Gastrocnemius medialis (tissue), 4 donors: ENCODE results near the gene COL4A1. TPM values are rescaled to one million over a fixed set of nuclear protein-coding genes. Genes with fewer than 3 reads are reported as not detected.

Experiments
- ATAC-seq, 2 donors: fragments of 150-250 bp; one replicate each; pipeline ENCODE4 v1.9.1; 2016
- DNase-seq, 2 donors: peaks; one replicate each; pipeline ENCODE4 v3.0.0-alpha.2; 2019
- H3K27ac ChIP-seq, 4 donors: fragments of 200-600 bp; sonication (generic); 1 replicate in 1 of 4; 2 replicates in 3 of 4; pipeline ENCODE4 v1.5.1; 2016 to 2018; ENCODE audit warnings: mild to moderate bottlenecking in 2 of 4, moderate library complexity in 1 of 4
- H3K27me3 ChIP-seq, 3 donors: fragments of 200-600 bp; sonication (generic) in 2 of 3; 1 replicate in 1 of 3; 2 replicates in 2 of 3; pipeline versions ENCODE4 v1.5.1 to v1.6.0; 2016 to 2019; ENCODE audit warnings: mild to moderate bottlenecking in 1 of 3, moderate library complexity in 1 of 3
- H3K36me3 ChIP-seq, 2 donors: fragments of 200-600 bp; sonication (generic) in 1 of 2; one replicate each; pipeline ENCODE4 v1.5.1; 2017 to 2018
- H3K4me1 ChIP-seq, 2 donors: fragments of 200-600 bp; sonication (generic) in 1 of 2; one replicate each; pipeline ENCODE4 v1.5.1; 2016 to 2017; ENCODE audit warnings: mild to moderate bottlenecking in 2 of 2
- H3K4me3 ChIP-seq, 4 donors: fragments of 200-600 bp; sonication (generic) in 3 of 4; 1 replicate in 1 of 4; 2 replicates in 3 of 4; pipeline ENCODE4 v1.5.1; 2016 to 2019; ENCODE audit warnings: mild to moderate bottlenecking in 2 of 4
- H3K9me3 ChIP-seq, 3 donors: fragments of 200-600 bp; sonication (generic) in 2 of 3; 1 replicate in 1 of 3; 2 replicates in 2 of 3; pipeline ENCODE4 v1.5.1; 2016 to 2019
- CTCF ChIP-seq, 5 experiments: fragments of 450-650 bp in 3 of 5; fragments of 200-600 bp in 2 of 5; sonication (generic) in 2 of 5; IDR thresholded peaks in 4 of 5; conservative IDR thresholded peaks in 1 of 5; 1 replicate in 4 of 5; 2 replicates in 1 of 5; pipeline ENCODE4 v1.5.1; 2016 to 2019; ENCODE audit warnings: antibody characterized with exemption in 5 of 5, mild to moderate bottlenecking in 3 of 5, moderate library complexity in 3 of 5
- POLR2A ChIP-seq, 2 donors: fragments of 450-650 bp; IDR thresholded peaks; one replicate each; pipeline ENCODE4 v1.6.1; 2017; ENCODE audit warnings: antibody characterized with exemption in 2 of 2, mild to moderate bottlenecking in 2 of 2, moderate library complexity in 2 of 2
- in situ Hi-C, 4 donors: fragments of 200-750 bp; cut with MboI; loops; one replicate each; pipeline versions ENCODE4 v1.15.0 to v1.8.0; 2017; ENCODE audit warnings: low sequenced_read_pairs in 4 of 4
- intact Hi-C: fragments of 100-400 bp; cut with DNase I; formaldehyde crosslinking; loops from one replicate; pipeline ENCODE4 v1.15.1; 2023; ENCODE audit warnings: low total_unique reads
- total RNA-seq, 4 donors: library from RNA; depleted of rRNA; stranded (reverse); fragments of >200 nt; gene quantifications; one replicate each; pipeline versions ENCODE4 v1.1.0 to v1.2.3, GENCODE V29; 2016

The COL4A1 gene
- total RNA-seq, 4 donors from 2014 or later = 60.5 to 127 (median 120) TPM

DNA sequence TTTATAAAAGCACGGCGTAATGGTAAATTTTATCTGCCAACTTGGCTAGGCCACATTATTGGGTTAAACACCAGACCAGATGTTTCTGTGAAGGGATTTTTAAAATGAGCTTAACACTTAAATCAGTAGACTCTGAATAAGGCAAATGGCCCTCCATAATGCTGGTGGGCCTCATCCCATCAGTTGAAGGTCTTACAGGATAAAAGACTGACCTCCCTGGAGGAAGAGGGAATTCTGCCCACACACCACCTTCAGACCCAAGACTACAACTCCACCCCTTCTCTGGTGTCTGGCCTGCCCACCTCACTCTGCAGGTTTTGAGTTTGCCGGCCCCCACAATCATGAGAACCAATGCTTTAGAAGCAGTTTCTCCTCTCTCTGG is 96.4 kb downstream of the COL4A1 start:
- Histone ChIP-seq H3K27ac (no peak overlapping the region), H3K4me3 (no peak overlapping the region), H3K4me1 (peaks cover 1 to 4% of the 10 kb centered on the region in 2 donors), H3K36me3 (peaks cover 0 to 39% of the 10 kb centered on the region in 2 donors), H3K9me3 (no peaks in the 10 kb centered on the region), H3K27me3 (no peaks in the 10 kb centered on the region)
- no peak for DNase-seq
- TF ChIP-seq POLR2A (IDR thresholded peaks at IDR 0.05) = no peak
- TF ChIP-seq CTCF (IDR thresholded peaks at IDR 0.05 in 4 of 5, conservative IDR thresholded peaks at IDR 0.05 in 1 of 5) = no peak
- intact Hi-C loops = no loop called here
- in situ Hi-C loops = loop anchor here in 1 of 4 donors (25.0 kb wide), 1 partner anchor 602 kb away; no protein-coding TSS in a partner anchor
- ATAC-seq = no peak

GRCh38 chr13:110209950-110210603 is 96.9 kb downstream of the COL4A1 start:
- no peak overlapping the region for H3K27ac ChIP-seq
- TF ChIP-seq POLR2A (IDR thresholded peaks at IDR 0.05) (no peak), CTCF (IDR thresholded peaks at IDR 0.05 in 4 of 5, conservative IDR thresholded peaks at IDR 0.05 in 1 of 5) (no peak)
- no peak overlapping the region for H3K4me3 ChIP-seq
- in situ Hi-C loops (loop anchor here in 1 of 4 donors (25.0 kb wide), 1 partner anchor 602 kb away; no protein-coding TSS in a partner anchor), intact Hi-C loops (no loop called here)
- no peak for ATAC-seq
- H3K9me3 ChIP-seq = no peaks in the 10 kb centered on the region
- no peaks in the 10 kb centered on the region for H3K4me1 ChIP-seq
- no peaks in the 10 kb centered on the region for H3K27me3 ChIP-seq
- H3K36me3 ChIP-seq = peaks cover 0 to 43% of the 10 kb centered on the region in 2 donors
- no peak for DNase-seq

GRCh38 chr13:110208116-110208515 is 98.8 kb downstream of the COL4A1 start:
- H3K4me3 ChIP-seq = no peak overlapping the region
- peaks cover 0 to 43% of the 10 kb centered on the region in 2 donors for H3K36me3 ChIP-seq
- no peaks in the 10 kb centered on the region for H3K9me3 ChIP-seq
- intact Hi-C loops (no loop called here), in situ Hi-C loops (loop anchor here in 1 of 4 donors (25.0 kb wide), 1 partner anchor 604 kb away; no protein-coding TSS in a partner anchor)
- DNase-seq (no peak), ATAC-seq (no peak)
- H3K27ac ChIP-seq = no peak overlapping the region
- no peaks in the 10 kb centered on the region for H3K4me1 ChIP-seq
- H3K27me3 ChIP-seq = no peaks in the 10 kb centered on the region
- TF ChIP-seq CTCF (IDR thresholded peaks at IDR 0.05 in 4 of 5, conservative IDR thresholded peaks at IDR 0.05 in 1 of 5) (no peak), POLR2A (IDR thresholded peaks at IDR 0.05) (no peak)

GRCh38 chr13:110206996-110207395 is 100.0 kb downstream of the COL4A1 start:
- Histone ChIP-seq H3K9me3 (no peaks in the 10 kb centered on the region), H3K27me3 (no peaks in the 10 kb centered on the region), H3K4me3 (no peak overlapping the region), H3K27ac (no peak overlapping the region), H3K36me3 (peaks cover 0 to 39% of the 10 kb centered on the region in 2 donors), H3K4me1 (no peaks in the 10 kb centered on the region)
- DNase-seq (no peak), ATAC-seq (no peak)
- TF ChIP-seq CTCF (IDR thresholded peaks at IDR 0.05 in 4 of 5, conservative IDR thresholded peaks at IDR 0.05 in 1 of 5) = no peak
- no peak for TF ChIP-seq POLR2A (IDR thresholded peaks at IDR 0.05)
- in situ Hi-C loops = loop anchor here in 1 of 4 donors (25.0 kb wide), 1 partner anchor 605 kb away; no protein-coding TSS in a partner anchor
- intact Hi-C loops = no loop called here
